Left ventricle myocardium inferior (tissue), 1 donor: ENCODE results near the gene TMEM95. TPM values are rescaled to one million over a fixed set of nuclear protein-coding genes. Genes with fewer than 3 reads are reported as not detected.
A peak's percentile ranks its signal among the peaks of the same experiment; 100 is the strongest.

ENCODE experiments used
- DNase-seq: peaks from one replicate; pipeline ENCODE4 v3.0.0-alpha.2; 2020
- H3K27ac ChIP-seq: fragments of 200-600 bp; replicated peaks from 2 replicates; pipeline ENCODE4 v1.8.0; 2021
- H3K27me3 ChIP-seq: fragments of 200-600 bp; 2 replicates; pipeline ENCODE4 v1.8.0; 2021; ENCODE audit warnings: low read depth
- H3K36me3 ChIP-seq: fragments of 200-600 bp; 2 replicates; pipeline ENCODE4 v1.8.0; 2021
- H3K4me1 ChIP-seq: fragments of 200-600 bp; 2 replicates; pipeline ENCODE4 v1.8.0; 2021
- H3K4me3 ChIP-seq: fragments of 200-600 bp; 2 replicates; pipeline ENCODE4 v1.8.0; 2021; ENCODE audit warnings: mild to moderate bottlenecking, moderate library complexity
- H3K9me3 ChIP-seq: fragments of 200-600 bp; replicated peaks from 2 replicates; pipeline ENCODE4 v1.8.0; 2021
- CTCF ChIP-seq: fragments of 200-600 bp; IDR thresholded peaks from 2 replicates; pipeline ENCODE4 v1.8.0; 2021; ENCODE audit warnings: antibody characterized with exemption, mild to moderate bottlenecking, borderline replicate concordance
- intact Hi-C: fragments of 100-400 bp; cut with micrococcal nuclease; formaldehyde crosslinking; loops from one replicate; pipeline ENCODE4 v1.11.0; 2022
- total RNA-seq: library from RNA; stranded (reverse); fragmentation: NEBNext Ultra II Directional; extraction: Animal tissue kit (Norgen Biotek cat#: 25700); gene quantifications from one replicate; pipeline ENCODE4 v1.2.1, GENCODE V29; 2021
- donor health status: DM: no; HTN: yes; CAD: no; lungs with severe emphysema.

Gene TMEM95
- total RNA-seq, 1 donor from 2014 or later, result not detected

DNA sequence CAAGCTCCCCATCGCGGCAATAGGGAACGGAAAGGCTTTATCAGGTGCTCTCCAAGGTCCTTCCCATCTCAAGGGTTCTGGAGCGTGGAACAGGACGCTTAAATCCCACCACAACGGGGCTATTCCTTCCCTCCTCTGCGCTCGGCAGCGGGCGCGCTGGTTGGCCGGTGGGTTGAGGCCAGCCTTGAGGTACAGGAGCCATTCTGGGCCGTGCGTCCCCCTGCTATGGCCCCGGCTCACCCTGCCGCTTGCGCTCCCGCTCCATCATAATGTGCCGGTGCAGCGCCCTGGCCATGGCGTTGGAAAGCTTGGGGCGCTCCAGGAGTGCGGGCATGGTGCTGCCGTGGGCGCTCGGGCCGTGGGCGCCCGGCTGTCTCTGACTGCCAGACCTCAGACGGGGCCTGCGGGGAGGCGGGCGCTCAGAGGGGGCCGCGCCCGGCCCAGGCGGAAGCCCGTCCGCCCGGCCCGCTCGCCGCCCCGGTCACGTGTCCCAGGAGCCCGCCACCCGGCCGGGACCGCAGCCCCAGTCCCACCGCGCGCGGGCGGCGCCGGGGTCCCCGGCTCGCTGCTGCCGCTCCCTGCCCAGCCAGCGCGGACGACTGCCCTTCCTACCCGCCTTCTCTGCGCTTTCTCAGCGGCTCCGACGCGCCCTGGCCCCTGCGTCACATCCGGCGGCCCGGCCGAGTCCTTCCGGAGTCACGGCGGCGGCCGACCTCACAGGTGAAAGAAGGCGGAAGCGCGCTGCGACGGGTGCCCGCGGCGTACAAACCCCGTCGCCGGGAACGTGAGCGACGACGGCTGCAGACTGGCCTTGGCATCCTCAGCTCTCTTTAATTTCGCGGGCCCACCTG is 40.0 kb upstream of the TMEM95 start, which contains the start of gene GPS2:
GPS2 (minus strand) TSS at position 642 of the 851 bp plus-strand sequence; CDS start at position 334, 308 bp downstream.
- Histone ChIP-seq H3K4me1 (peaks cover 61% of the 10 kb centered on the region), H3K27me3 (no peaks in the 10 kb centered on the region), H3K36me3 (peaks cover 83% of the 10 kb centered on the region), H3K27ac (peak within 1 kb of the TSS; percentile 97), H3K9me3 (no peaks in the 10 kb centered on the region), H3K4me3 (peak within 1 kb of the TSS; percentile 84)
- DNase-seq, result peak; percentile 94
- intact Hi-C loops, result no loop called here
- no peak for TF ChIP-seq CTCF

DNA sequence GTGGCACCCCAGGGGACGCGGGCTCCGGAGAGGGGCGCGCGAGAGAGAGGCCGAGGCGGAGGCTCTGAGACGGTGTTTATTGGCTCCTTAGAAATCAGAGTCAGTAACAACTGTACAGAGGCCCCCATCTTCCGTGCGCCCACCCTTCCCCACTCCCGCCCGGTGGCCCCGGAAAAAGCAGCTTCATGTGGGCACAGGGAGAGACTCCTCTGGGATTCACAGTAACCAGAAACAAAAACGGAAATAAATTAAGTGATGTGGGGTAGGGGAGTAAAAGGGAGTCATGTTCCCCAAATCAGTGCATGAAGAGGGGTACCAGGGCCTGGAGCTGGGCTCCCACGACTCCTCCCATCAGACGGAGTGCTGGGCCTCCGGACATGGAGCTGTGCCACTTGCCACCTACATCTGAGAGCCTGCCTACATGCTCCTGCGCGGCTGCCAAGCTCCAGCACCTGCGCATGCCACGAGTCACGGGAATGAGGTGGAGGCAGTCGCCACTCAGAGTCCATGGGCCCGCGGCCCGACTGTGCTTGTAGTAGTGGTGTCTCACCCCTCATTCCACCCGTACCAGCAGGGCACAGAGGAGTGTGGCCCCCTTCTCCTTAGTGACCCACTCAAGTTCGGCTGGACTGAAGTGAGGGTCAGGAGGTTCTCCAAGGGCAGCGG is 39.3 kb upstream of the TMEM95 start:
- DNase-seq, result no peak
- H3K27ac ChIP-seq, result peak overlapping the region; percentile 97
- no peak for TF ChIP-seq CTCF
- intact Hi-C loops, result no loop called here
- peaks cover 83% of the 10 kb centered on the region for H3K36me3 ChIP-seq
- H3K9me3 ChIP-seq, result no peaks in the 10 kb centered on the region
- no peaks in the 10 kb centered on the region for H3K27me3 ChIP-seq
- peaks cover 53% of the 10 kb centered on the region for H3K4me1 ChIP-seq
- H3K4me3 ChIP-seq, result peak overlapping the region; percentile 84

DNA sequence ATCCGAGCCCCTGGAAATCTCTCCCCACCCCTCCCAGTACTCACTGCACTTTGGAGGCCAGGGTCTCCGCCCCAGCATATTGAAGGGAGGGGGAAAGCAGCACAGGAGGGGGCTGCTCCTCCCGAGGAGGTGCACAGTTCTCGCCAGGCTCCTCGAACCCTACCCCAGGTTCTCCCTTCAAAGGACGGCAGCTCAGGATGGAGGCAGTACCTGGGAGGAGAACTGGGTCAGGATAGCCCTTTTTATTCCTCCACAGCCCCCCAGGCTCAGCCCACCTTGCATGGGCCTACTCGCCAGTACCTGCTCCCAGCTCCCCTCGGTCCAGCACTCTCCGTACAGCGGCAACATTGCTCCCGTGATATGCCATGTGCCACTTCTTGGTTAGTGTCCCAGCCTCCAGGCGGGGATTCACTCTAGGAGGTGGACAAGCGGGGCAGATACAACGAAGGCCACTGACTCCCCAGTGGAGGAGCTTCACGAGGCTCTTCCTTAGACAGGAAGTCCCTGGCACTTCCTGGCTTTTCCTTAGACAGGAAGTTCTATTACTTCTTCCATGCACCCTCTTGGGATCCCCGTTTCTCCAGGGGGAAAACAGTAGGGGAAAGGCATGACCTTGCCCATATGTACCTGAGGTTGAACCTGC is 37.7 kb upstream of the TMEM95 start:
- DNase-seq, result no peak
- H3K27me3 ChIP-seq, result no peaks in the 10 kb centered on the region
- H3K4me1 ChIP-seq, result peaks cover 40% of the 10 kb centered on the region
- no peak overlapping the region for H3K4me3 ChIP-seq
- peaks cover 83% of the 10 kb centered on the region for H3K36me3 ChIP-seq
- H3K9me3 ChIP-seq, result no peaks in the 10 kb centered on the region
- TF ChIP-seq CTCF, result no peak
- H3K27ac ChIP-seq, result no peak overlapping the region
- intact Hi-C loops, result no loop called here

- Histone ChIP-seq H3K9me3 (no peaks in the 10 kb centered on the region), H3K27me3 (no peaks in the 10 kb centered on the region), H3K4me1 (peaks cover 30% of the 10 kb centered on the region), H3K4me3 (no peak overlapping the region), H3K36me3 (peaks cover 83% of the 10 kb centered on the region), H3K27ac (no peak overlapping the region)
- DNase-seq, result no peak
- intact Hi-C loops, result no loop called here
- no peak for TF ChIP-seq CTCF
Measured at GRCh38 chr17:7318121-7318860, 36.7 kb upstream of the TMEM95 start.

GRCh38 chr17:7321466-7321865 is 33.5 kb upstream of the TMEM95 start:
- Histone ChIP-seq H3K27me3 (no peaks in the 10 kb centered on the region), H3K4me1 (no peaks in the 10 kb centered on the region), H3K9me3 (no peaks in the 10 kb centered on the region), H3K36me3 (peaks cover 97% of the 10 kb centered on the region), H3K27ac (no peak overlapping the region), H3K4me3 (no peak overlapping the region)
- no peak for DNase-seq
- no peak for TF ChIP-seq CTCF
- intact Hi-C loops, result no loop called here
